Measurements from ENCODE around the gene TRIM15. TPM values are rescaled to one million over a fixed set of nuclear protein-coding genes. Genes with fewer than 3 reads are reported as not detected.

The TRIM15 gene
- total RNA-seq, 1 experiment from 2014 or later: not detected

DNA sequence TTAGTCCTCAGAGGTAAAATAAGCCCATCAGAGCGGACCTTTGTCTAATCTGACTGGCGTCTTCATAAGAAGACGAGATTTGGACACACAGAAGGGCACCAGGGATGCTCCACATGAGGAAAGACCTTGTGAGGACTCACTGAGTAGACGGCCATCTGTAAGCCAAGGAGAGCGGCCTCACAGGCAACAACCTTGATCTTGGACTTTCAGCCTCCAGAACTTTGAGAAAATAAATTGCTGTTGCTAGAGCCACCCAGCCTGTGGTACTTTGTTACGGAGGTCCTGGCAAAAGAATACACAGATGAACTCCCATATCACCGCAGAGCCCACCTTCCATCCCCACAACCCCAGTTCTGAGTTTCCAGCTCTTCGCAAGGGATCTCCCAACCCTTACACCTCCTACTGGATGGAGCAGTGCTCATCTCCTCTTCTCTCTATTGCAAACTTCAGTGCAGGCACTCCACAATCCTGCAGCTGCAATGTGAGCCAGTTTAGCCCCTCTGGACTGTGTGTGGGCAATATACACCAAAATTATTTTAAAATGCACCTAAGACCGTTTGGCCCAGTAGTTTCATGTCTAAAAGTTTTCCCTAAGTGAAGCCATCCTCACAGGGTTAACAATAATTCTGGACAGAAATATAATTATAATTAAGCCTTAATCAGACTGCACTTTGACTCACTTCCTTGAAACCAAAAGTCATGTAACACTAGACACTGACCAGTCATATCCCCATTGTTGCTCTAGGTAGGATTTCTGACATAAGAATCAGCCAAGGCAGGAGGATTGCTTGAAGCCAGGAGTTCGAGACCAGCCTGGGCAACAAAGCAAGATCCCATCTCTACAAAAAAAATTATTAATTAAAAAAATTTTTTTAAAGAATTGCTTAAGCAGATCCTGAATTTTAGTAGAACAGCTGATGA, 41.6 kb upstream of the TRIM15 start:
- Histone ChIP-seq H4K20me1 (ENCODE audit: low read length) (no peaks in the 10 kb centered on the region), H3K27ac (ENCODE audit: low read length) (no peak overlapping the region), H3K4me3 (ENCODE audit: low read length) (no peak overlapping the region), H3K4me2 (ENCODE audit: low read length) (no peak overlapping the region), H2AFZ (ENCODE audit: low read length) (no peak overlapping the region), H3K4me1 (ENCODE audit: insufficient read depth, low read length) (peaks cover 16% of the 10 kb centered on the region), H3K79me2 (ENCODE audit: low read length) (no peaks in the 10 kb centered on the region), H3K27me3 (ENCODE audit: low read length) (no peaks in the 10 kb centered on the region), H3K9ac (ENCODE audit: low read length) (no peak overlapping the region), H3K36me3 (ENCODE audit: low read depth, low read length) (no peaks in the 10 kb centered on the region), H3F3A (ENCODE audit: low read length, unreplicated experiment) (no peaks in the 10 kb centered on the region), H3K9me2 (replicated peaks; ENCODE audit: low read length) (no peaks in the 10 kb centered on the region), H3K9me3 (ENCODE audit: low read length) (no peaks in the 10 kb centered on the region)
- no TSS peak for BruUV-seq (replicated peaks)
- DNase-seq: no peak
- CTCF ChIA-PET: interaction anchor here (0.5 to 1.4 kb wide), 2 partner anchors 9 to 469 kb away, joined by 7 to 10 read pairs; no protein-coding TSS in a partner anchor
- POLR2A ChIA-PET (ENCODE audit: unreplicated experiment): no interaction called here
- TF ChIP-seq EZH2phosphoT487 (IDR thresholded peaks at IDR 0.05; ENCODE audit: borderline replicate concordance, low read length): no peak
- no peak for TF ChIP-seq EZH2 (IDR thresholded peaks at IDR 0.05; ENCODE audit: low read length, unreplicated experiment)
- TF ChIP-seq, protein P1, sequence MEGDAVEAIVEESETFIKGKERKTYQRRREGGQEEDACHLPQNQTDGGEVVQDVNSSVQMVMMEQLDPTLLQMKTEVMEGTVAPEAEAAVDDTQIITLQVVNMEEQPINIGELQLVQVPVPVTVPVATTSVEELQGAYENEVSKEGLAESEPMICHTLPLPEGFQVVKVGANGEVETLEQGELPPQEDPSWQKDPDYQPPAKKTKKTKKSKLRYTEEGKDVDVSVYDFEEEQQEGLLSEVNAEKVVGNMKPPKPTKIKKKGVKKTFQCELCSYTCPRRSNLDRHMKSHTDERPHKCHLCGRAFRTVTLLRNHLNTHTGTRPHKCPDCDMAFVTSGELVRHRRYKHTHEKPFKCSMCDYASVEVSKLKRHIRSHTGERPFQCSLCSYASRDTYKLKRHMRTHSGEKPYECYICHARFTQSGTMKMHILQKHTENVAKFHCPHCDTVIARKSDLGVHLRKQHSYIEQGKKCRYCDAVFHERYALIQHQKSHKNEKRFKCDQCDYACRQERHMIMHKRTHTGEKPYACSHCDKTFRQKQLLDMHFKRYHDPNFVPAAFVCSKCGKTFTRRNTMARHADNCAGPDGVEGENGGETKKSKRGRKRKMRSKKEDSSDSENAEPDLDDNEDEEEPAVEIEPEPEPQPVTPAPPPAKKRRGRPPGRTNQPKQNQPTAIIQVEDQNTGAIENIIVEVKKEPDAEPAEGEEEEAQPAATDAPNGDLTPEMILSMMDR (conservative IDR thresholded peaks at IDR 0.05; ENCODE audit: low read depth, low read length): no peak
- no peak for ATAC-seq
- intact Hi-C loops (cut with micrococcal nuclease): no loop called here

DNA sequence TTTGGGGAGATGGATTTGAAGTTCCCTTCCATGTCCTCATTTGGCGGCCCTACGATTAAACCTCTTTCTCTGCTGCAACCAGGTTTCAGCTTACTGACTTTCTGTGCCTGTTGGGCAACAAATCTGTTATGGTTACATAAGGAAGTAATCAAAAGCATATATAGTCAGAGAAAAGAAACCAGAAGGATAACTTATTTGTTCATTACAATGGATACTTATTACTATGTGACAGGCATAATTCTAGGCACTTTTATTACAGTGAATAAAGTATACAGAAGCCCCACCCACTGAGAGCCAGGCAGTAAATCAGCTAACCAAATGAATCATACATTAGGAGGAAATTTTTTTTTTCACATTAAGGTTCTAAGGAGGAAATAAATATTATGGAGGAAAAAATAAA, 40.8 kb upstream of the TRIM15 start:
- no peak overlapping the region for H3K27ac ChIP-seq (ENCODE audit: low read length)
- no peak overlapping the region for H3K9ac ChIP-seq (ENCODE audit: low read length)
- H3K79me2 ChIP-seq (ENCODE audit: low read length): no peaks in the 10 kb centered on the region
- no peak overlapping the region for H3K4me2 ChIP-seq (ENCODE audit: low read length)
- DNase-seq (peak; percentile 20), ATAC-seq (peak; percentile 25; the same call in 1 of the 2 replicates)
- no TSS peak for BruUV-seq (replicated peaks)
- POLR2A ChIA-PET (ENCODE audit: unreplicated experiment): interaction anchor here (0.6 kb wide), 1 partner anchor 19 kb away, joined by 4 read pairs; no protein-coding TSS in a partner anchor
- H2AFZ ChIP-seq (ENCODE audit: low read length): no peak overlapping the region
- intact Hi-C loops (cut with micrococcal nuclease): no loop called here
- no peaks in the 10 kb centered on the region for H3K27me3 ChIP-seq (ENCODE audit: low read length)
- CTCF ChIA-PET: interaction anchor here (0.5 to 1.4 kb wide), 3 partner anchors 9 to 470 kb away, joined by 4 to 10 read pairs (median 7); no protein-coding TSS in a partner anchor
- H3K9me3 ChIP-seq (ENCODE audit: low read length): no peaks in the 10 kb centered on the region
- TF ChIP-seq EZH2 (IDR thresholded peaks at IDR 0.05; ENCODE audit: low read length, unreplicated experiment): no peak
- no peaks in the 10 kb centered on the region for H3K36me3 ChIP-seq (ENCODE audit: low read depth, low read length)
- no peaks in the 10 kb centered on the region for H4K20me1 ChIP-seq (ENCODE audit: low read length)
- no peaks in the 10 kb centered on the region for H3F3A ChIP-seq (ENCODE audit: low read length, unreplicated experiment)
- no peaks in the 10 kb centered on the region for H3K9me2 ChIP-seq (replicated peaks; ENCODE audit: low read length)
- no peak overlapping the region for H3K4me3 ChIP-seq (ENCODE audit: low read length)
- H3K4me1 ChIP-seq (ENCODE audit: insufficient read depth, low read length): peaks cover 16% of the 10 kb centered on the region

DNA sequence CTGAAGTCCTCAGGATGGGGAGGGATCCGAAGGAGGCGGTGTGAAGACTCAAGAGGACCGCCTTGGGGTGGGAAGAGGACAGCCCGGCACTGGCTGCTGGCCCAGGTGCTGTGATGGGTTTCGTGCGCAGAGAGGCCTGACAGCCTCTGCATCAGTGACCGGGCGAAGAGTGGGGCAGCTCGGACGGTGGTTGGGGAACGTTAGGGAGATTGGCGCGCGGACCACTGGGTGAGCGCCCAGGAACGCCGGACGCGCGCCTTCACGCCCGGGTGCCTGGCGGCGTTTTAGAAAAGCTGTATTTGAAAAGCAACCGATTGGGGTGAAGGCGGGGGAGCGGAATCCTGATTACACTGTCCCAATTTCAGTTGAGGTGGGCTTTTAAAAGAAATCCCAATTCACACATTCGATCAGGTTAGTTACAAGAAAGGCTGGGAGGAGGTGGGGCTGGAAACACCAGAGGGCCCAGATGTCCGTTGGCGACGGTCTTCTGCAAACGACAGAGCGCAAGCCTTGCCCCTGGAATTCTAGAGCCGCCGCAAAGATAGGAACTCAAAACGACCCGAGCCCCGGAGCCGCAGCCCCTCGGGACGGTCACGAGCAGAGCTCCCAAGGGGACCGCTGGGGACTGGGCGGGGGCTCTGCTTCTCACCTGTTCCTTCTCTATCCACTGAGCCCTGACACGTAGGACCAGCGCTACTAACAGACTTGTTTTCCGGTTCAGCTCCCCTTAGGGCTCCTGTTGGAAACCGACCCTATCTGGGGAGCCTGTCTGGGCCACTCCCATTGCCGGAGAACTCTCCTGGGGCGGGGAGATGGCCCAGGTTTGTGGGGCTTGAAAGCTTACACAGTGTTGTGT, 35.9 kb upstream of the TRIM15 start:
- Histone ChIP-seq H3K4me2 (ENCODE audit: low read length) (no peak overlapping the region), H3K9ac (ENCODE audit: low read length) (no peak overlapping the region), H3K79me2 (ENCODE audit: low read length) (no peaks in the 10 kb centered on the region), H4K20me1 (ENCODE audit: low read length) (no peaks in the 10 kb centered on the region), H3K9me2 (replicated peaks; ENCODE audit: low read length) (no peaks in the 10 kb centered on the region), H3K4me1 (ENCODE audit: insufficient read depth, low read length) (peaks cover 20% of the 10 kb centered on the region), H3K9me3 (ENCODE audit: low read length) (no peaks in the 10 kb centered on the region), H2AFZ (ENCODE audit: low read length) (no peak overlapping the region), H3K27ac (ENCODE audit: low read length) (no peak overlapping the region), H3K27me3 (ENCODE audit: low read length) (no peaks in the 10 kb centered on the region), H3K4me3 (ENCODE audit: low read length) (no peak overlapping the region), H3K36me3 (ENCODE audit: low read depth, low read length) (no peaks in the 10 kb centered on the region), H3F3A (ENCODE audit: low read length, unreplicated experiment) (no peaks in the 10 kb centered on the region)
- ATAC-seq: no peak
- BruUV-seq (replicated peaks): no TSS peak
- DNase-seq: no peak
- TF ChIP-seq EZH2 (IDR thresholded peaks at IDR 0.05; ENCODE audit: low read length, unreplicated experiment) (no peak), EZH2phosphoT487 (IDR thresholded peaks at IDR 0.05; ENCODE audit: borderline replicate concordance, low read length) (no peak)
- TF ChIP-seq, protein P1 (conservative IDR thresholded peaks at IDR 0.05; ENCODE audit: low read depth, low read length): no peak
- POLR2A ChIA-PET (ENCODE audit: unreplicated experiment): no interaction called here
- CTCF ChIA-PET: no interaction called here
- intact Hi-C loops (cut with micrococcal nuclease): no loop called here

Data from PC-3 (cell line).